HCT116 (cell line): Measurements from ENCODE around the gene BBS9. TPM values are rescaled to one million over a fixed set of nuclear protein-coding genes. Genes with fewer than 3 reads are reported as not detected.

Experiments
- ATAC-seq: fragments of 200-7000 bp; cut with Tn5 transposase; 2 replicates; pipeline ENCODE4 v1.9.1; 2020; ENCODE audit warnings: mild to moderate bottlenecking, moderate library complexity
- BruUV-seq: library from RNA; stranded (reverse); fragments of 400-500 nt; replicated peaks from 2 replicates; lab custom pipeline; 2021; lab: Mats Ljungman, UMichigan
- CTCF ChIA-PET: fragments of 300-600 bp; sonication (Branson Sonifier 250); formaldehyde crosslinking; loops from one replicate; lab custom pipeline; 2021; ENCODE audit warnings: antibody characterized with exemption; lab: Charles Lee
- POLR2A ChIA-PET: fragments of 300-600, 350-600 bp; sonication (Branson Sonifier 250); formaldehyde crosslinking; loops from one replicate; lab custom pipeline; 2021; ENCODE audit warnings: antibody characterized with exemption; lab: Charles Lee
- RAD21 ChIA-PET, 2 experiments: fragments of 300-600 bp; sonication (Branson Sonifier 250); formaldehyde crosslinking; loops; one replicate each; lab custom pipeline; 2023; ENCODE audit warnings: low total read pairs in 2 of 2; ENCODE audit not compliant: uncharacterized antibody in 2 of 2, unreplicated experiment in 2 of 2, low non-redundant PET in 1 of 2; lab: Charles Lee
- DNase-seq: peaks from one replicate; pipeline ENCODE4 v3.0.0-alpha.2; 2010; ENCODE audit warnings: low read depth, low spot score
- H2AFZ ChIP-seq: fragments of 200-600 bp; shearing (Covaris generic), sonication (generic); 2 replicates; pipeline ENCODE4 v1.6.1; 2017; ENCODE audit warnings: low read depth, mixed run types, mixed read lengths, antibody characterized with exemption, low read length; ENCODE audit not compliant: poor library complexity, severe bottlenecking
- H3K27ac ChIP-seq: 2 replicates; pipeline ENCODE4 v1.5.1; 2012; ENCODE audit warnings: low read depth, low read length
- H3K27me3 ChIP-seq: fragments of 200-600 bp; sonication (generic); 2 replicates; pipeline ENCODE4 v1.6.1; 2016; ENCODE audit warnings: mixed run types, low read length, mixed read lengths; ENCODE audit not compliant: insufficient read depth
- H3K36me3 ChIP-seq, 2 experiments: fragments of 200-500 bp in 1 of 2; fragments of 200-600 bp in 1 of 2; sonication (Bioruptor generic) in 1 of 2; sonication (generic) in 1 of 2; 2 replicates each; pipeline versions ENCODE4 v1.5.1 to v1.6.1; 2014 to 2016; ENCODE audit warnings: low read length in 2 of 2, inconsistent platforms in 1 of 2, mixed read lengths in 1 of 2, mixed run types in 1 of 2; ENCODE audit not compliant: insufficient read depth in 2 of 2, control insufficient read depth in 1 of 2
- H3K4me1 ChIP-seq, 2 experiments: fragments of 200-600 bp in 1 of 2; sonication (generic) in 1 of 2; 2 replicates each; pipeline versions ENCODE4 v1.5.1 to v1.6.1; 2012 to 2017; ENCODE audit warnings: low read length in 2 of 2, inconsistent platforms in 1 of 2, mild to moderate bottlenecking in 1 of 2, mixed read lengths in 1 of 2, mixed run types in 1 of 2, moderate library complexity in 1 of 2; ENCODE audit not compliant: insufficient read depth in 2 of 2, control insufficient read depth in 1 of 2
- H3K4me2 ChIP-seq: fragments of 200-600 bp; sonication (generic); 2 replicates; pipeline ENCODE4 v1.6.1; 2017; ENCODE audit warnings: mixed run types, low read length, mixed read lengths
- H3K4me3 ChIP-seq, 2 experiments: fragments of 200-600 bp in 1 of 2; sonication (generic) in 1 of 2; replicated peaks in 1 of 2; 2 replicates each; pipeline ENCODE4 v1.5.1; 2011 to 2016; ENCODE audit warnings: low read length in 2 of 2, control low read depth in 1 of 2, low read depth in 1 of 2, mild to moderate bottlenecking in 1 of 2, mixed read lengths in 1 of 2, mixed run types in 1 of 2
- H3K79me2 ChIP-seq: fragments of 200-600 bp; sonication (generic); 2 replicates; pipeline ENCODE4 v1.6.1; 2017; ENCODE audit warnings: mild to moderate bottlenecking, mixed run types, low read length, moderate library complexity, mixed read lengths; ENCODE audit not compliant: insufficient read depth
- H3K9ac ChIP-seq: fragments of 200-600 bp; sonication (generic); 2 replicates; pipeline ENCODE4 v1.6.1; 2016; ENCODE audit warnings: low read length, mixed read lengths
- H3K9me2 ChIP-seq: fragments of 200-600 bp; sonication (generic), shearing (Covaris generic); 2 replicates; pipeline ENCODE4 v1.6.1; 2017; ENCODE audit warnings: mixed run types, mild to moderate bottlenecking, moderate library complexity; ENCODE audit not compliant: insufficient read depth
- H3K9me3 ChIP-seq, 2 experiments: fragments of 200-500 bp in 1 of 2; fragments of 200-600 bp in 1 of 2; sonication (Bioruptor generic) in 1 of 2; sonication (generic) in 1 of 2; 2 replicates each; pipeline ENCODE4 v1.6.1; 2014 to 2017; ENCODE audit warnings: low read length in 2 of 2, mixed read lengths in 2 of 2, inconsistent platforms in 1 of 2, low read depth in 1 of 2, mild to moderate bottlenecking in 1 of 2, mixed run types in 1 of 2, moderate library complexity in 1 of 2; ENCODE audit not compliant: control insufficient read depth in 1 of 2, insufficient read depth in 1 of 2
- H4K20me1 ChIP-seq: fragments of 200-600 bp; sonication (generic), shearing (Covaris generic); 2 replicates; pipeline ENCODE4 v1.6.1; 2017; ENCODE audit warnings: mixed run types, mild to moderate bottlenecking, moderate library complexity; ENCODE audit not compliant: insufficient read depth
- CBX3 ChIP-seq: IDR thresholded peaks from 2 replicates; pipeline ENCODE4 v1.6.1; 2012; ENCODE audit warnings: low read depth
- EGR1 ChIP-seq: IDR thresholded peaks from 2 replicates; pipeline ENCODE4 v1.6.1; 2012; ENCODE audit warnings: low read depth
- ELF1 ChIP-seq: IDR thresholded peaks from 2 replicates; pipeline ENCODE4 v1.6.1; 2012; ENCODE audit warnings: low read depth, borderline replicate concordance
- FOSL1 ChIP-seq: IDR thresholded peaks from 2 replicates; pipeline ENCODE4 v1.6.1; 2012; ENCODE audit warnings: low read depth
- POLR2AphosphoS5 ChIP-seq: IDR thresholded peaks from 2 replicates; pipeline ENCODE4 v1.6.1; 2011; ENCODE audit warnings: mild to moderate bottlenecking, low read depth, low read length, moderate library complexity
- RAD21 ChIP-seq: IDR thresholded peaks from 2 replicates; pipeline ENCODE4 v1.6.1; 2012; ENCODE audit warnings: low read depth, mild to moderate bottlenecking
- SIN3A ChIP-seq: IDR thresholded peaks from 2 replicates; pipeline ENCODE4 v1.6.1; 2012; ENCODE audit warnings: low read depth
- YY1 ChIP-seq: IDR thresholded peaks from 2 replicates; pipeline ENCODE4 v1.6.1; 2011; ENCODE audit warnings: low read length, low read depth, moderate library complexity, mild to moderate bottlenecking; ENCODE audit not compliant: insufficient replicate concordance; ENCODE audit errors: extremely low read depth
- ZNF274 ChIP-seq: fragments of 200-500 bp; sonication (Bioruptor generic); IDR thresholded peaks from 2 replicates; pipeline ENCODE4 v1.6.1; 2014; ENCODE audit warnings: mild to moderate bottlenecking, low read depth, low read length, inconsistent platforms
- intact Hi-C: fragments of 100-400 bp; cut with micrococcal nuclease; formaldehyde crosslinking; loops from 2 replicates; pipeline ENCODE4 v1.10.0; 2022
- total RNA-seq: library from RNA; stranded (reverse); gene quantifications from one replicate; pipeline ENCODE4 v1.2.1, GENCODE V29; 2021; ENCODE audit not compliant: unreplicated experiment
- TF ChIP-seq, protein P1 (sequence below): IDR thresholded peaks from 2 replicates; pipeline ENCODE4 v1.6.1; 2012
- TF ChIP-seq, protein P2 (sequence below), 3 experiments: fragments of 200-600 bp in 1 of 3; sonication (generic) in 1 of 3; IDR thresholded peaks in 2 of 3; conservative IDR thresholded peaks in 1 of 3; 2 replicates each; pipeline ENCODE4 v1.5.1; 2012 to 2017; ENCODE audit warnings: low read depth in 2 of 3, low read length in 2 of 3, antibody characterized with exemption in 1 of 3, borderline replicate concordance in 1 of 3, control low read depth in 1 of 3, mild to moderate bottlenecking in 1 of 3, mixed read lengths in 1 of 3, mixed run types in 1 of 3, moderate library complexity in 1 of 3; ENCODE audit not compliant: insufficient read depth in 1 of 3
- TF ChIP-seq, protein P3 (sequence below): IDR thresholded peaks from 2 replicates; pipeline ENCODE4 v1.6.1; 2012; ENCODE audit warnings: low read depth

BBS9 gene
- total RNA-seq, 1 experiment from 2014 or later: 7.1 TPM

DNA sequence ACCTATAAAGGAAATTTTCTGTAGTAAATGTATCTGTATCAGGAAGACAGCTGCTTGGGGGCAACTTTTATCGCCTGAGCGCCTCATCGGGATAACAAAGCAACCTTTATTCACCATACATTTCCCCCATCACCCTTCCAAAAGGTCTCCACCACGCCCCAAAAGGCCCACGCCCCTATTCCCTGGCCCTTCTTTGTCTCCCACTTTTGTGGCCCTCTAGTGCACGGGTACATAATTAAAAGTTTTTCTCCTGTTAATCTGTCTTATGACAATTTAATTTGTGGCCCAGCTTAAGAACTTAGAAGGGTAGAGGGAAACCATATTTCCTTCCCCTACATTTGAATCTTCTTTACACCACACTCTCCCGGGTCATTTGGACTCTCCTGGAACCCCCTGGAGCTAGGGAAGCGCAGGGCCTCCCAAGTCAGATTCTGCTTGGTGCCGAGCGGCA, 20.8 kb upstream of the BBS9 start:
- Histone ChIP-seq H3K9me3 (no peaks in the 10 kb centered on the region), H3K4me1 (peaks cover 4 to 24% of the 10 kb centered on the region in 2 experiments; a peak in 3 of 4 replicates), H4K20me1 (peaks cover 8% of the 10 kb centered on the region; the same call in 1 of the 2 replicates), H2AFZ (no peak overlapping the region), H3K36me3 (no peaks in the 10 kb centered on the region), H3K4me3 (peak overlapping the region; percentile 79 to 90), H3K79me2 (peaks cover 55% of the 10 kb centered on the region), H3K27me3 (no peaks in the 10 kb centered on the region), H3K9me2 (no peaks in the 10 kb centered on the region), H3K27ac (peak overlapping the region; percentile 91), H3K9ac (peak overlapping the region; percentile 80), H3K4me2 (peak overlapping the region; percentile 94)
- CTCF ChIA-PET: interaction anchor here (1.0 to 3.8 kb wide), 12 partner anchors 8 to 449 kb away, joined by 3 to 28 read pairs (median 4); partner anchors contain the start of gene NT5C3A
- BruUV-seq: no TSS peak
- peak; percentile 26 for ATAC-seq
- RAD21 ChIA-PET: interaction anchor here (1.4 kb wide), 2 partner anchors 262 to 343 kb away, joined by 3 to 7 read pairs; no protein-coding TSS in a partner anchor
- POLR2A ChIA-PET: no interaction called here
- intact Hi-C loops: loop anchor here (2.0 to 10.0 kb wide), 6 partner anchors 46 to 604 kb away; partner anchors contain the start of genes KBTBD2 and NT5C3A
- DNase-seq: no peak
- TF ChIP-seq, protein P1, sequence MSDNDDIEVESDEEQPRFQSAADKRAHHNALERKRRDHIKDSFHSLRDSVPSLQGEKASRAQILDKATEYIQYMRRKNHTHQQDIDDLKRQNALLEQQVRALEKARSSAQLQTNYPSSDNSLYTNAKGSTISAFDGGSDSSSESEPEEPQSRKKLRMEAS: no peak
- TF ChIP-seq EGR1 (no peak), CBX3 (no peak), POLR2AphosphoS5 (no peak), SIN3A (no peak), YY1 (no peak), ZNF274 (no peak), FOSL1 (no peak), RAD21 (0 out of 2 replicates have a peak, but pooled peaks have one; percentile 10), ELF1 (no peak)
- TF ChIP-seq, protein P2, sequence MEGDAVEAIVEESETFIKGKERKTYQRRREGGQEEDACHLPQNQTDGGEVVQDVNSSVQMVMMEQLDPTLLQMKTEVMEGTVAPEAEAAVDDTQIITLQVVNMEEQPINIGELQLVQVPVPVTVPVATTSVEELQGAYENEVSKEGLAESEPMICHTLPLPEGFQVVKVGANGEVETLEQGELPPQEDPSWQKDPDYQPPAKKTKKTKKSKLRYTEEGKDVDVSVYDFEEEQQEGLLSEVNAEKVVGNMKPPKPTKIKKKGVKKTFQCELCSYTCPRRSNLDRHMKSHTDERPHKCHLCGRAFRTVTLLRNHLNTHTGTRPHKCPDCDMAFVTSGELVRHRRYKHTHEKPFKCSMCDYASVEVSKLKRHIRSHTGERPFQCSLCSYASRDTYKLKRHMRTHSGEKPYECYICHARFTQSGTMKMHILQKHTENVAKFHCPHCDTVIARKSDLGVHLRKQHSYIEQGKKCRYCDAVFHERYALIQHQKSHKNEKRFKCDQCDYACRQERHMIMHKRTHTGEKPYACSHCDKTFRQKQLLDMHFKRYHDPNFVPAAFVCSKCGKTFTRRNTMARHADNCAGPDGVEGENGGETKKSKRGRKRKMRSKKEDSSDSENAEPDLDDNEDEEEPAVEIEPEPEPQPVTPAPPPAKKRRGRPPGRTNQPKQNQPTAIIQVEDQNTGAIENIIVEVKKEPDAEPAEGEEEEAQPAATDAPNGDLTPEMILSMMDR (IDR thresholded peaks at IDR 0.05 in 2 of 3, conservative IDR thresholded peaks at IDR 0.05 in 1 of 3; ENCODE audit: borderline replicate concordance in 1 of 3, insufficient read depth in 1 of 3, low read depth in 2 of 3, low read length in 2 of 3): peak in 2 of 3 experiments; percentile 17 to 20; a peak in 2 of 6 replicates
- TF ChIP-seq, protein P3, sequence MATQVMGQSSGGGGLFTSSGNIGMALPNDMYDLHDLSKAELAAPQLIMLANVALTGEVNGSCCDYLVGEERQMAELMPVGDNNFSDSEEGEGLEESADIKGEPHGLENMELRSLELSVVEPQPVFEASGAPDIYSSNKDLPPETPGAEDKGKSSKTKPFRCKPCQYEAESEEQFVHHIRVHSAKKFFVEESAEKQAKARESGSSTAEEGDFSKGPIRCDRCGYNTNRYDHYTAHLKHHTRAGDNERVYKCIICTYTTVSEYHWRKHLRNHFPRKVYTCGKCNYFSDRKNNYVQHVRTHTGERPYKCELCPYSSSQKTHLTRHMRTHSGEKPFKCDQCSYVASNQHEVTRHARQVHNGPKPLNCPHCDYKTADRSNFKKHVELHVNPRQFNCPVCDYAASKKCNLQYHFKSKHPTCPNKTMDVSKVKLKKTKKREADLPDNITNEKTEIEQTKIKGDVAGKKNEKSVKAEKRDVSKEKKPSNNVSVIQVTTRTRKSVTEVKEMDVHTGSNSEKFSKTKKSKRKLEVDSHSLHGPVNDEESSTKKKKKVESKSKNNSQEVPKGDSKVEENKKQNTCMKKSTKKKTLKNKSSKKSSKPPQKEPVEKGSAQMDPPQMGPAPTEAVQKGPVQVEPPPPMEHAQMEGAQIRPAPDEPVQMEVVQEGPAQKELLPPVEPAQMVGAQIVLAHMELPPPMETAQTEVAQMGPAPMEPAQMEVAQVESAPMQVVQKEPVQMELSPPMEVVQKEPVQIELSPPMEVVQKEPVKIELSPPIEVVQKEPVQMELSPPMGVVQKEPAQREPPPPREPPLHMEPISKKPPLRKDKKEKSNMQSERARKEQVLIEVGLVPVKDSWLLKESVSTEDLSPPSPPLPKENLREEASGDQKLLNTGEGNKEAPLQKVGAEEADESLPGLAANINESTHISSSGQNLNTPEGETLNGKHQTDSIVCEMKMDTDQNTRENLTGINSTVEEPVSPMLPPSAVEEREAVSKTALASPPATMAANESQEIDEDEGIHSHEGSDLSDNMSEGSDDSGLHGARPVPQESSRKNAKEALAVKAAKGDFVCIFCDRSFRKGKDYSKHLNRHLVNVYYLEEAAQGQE: no peak
